Vagina (tissue), 2 donors: Measurements from ENCODE around the gene NDRG2.

Source experiments
- CTCF ChIP-seq, 3 experiments: fragments of 450-650 bp in 2 of 3; fragments of 200-600 bp in 1 of 3; sonication (generic) in 1 of 3; IDR thresholded peaks; one replicate each; pipeline ENCODE4 v1.5.1; 2017 to 2019; ENCODE audit warnings: antibody characterized with exemption in 3 of 3, mild to moderate bottlenecking in 2 of 3, moderate library complexity in 2 of 3
- POLR2AphosphoS5 ChIP-seq, 2 donors: sonication (generic); formaldehyde crosslinking; IDR thresholded peaks; one replicate each; pipeline ENCODE4 v1.9.0; 2017; ENCODE audit warnings: antibody characterized with exemption in 2 of 2, mild to moderate bottlenecking in 2 of 2, low read depth in 1 of 2; ENCODE audit not compliant: insufficient read depth in 1 of 2

- no peak for TF ChIP-seq CTCF (IDR thresholded peaks at IDR 0.05)
- no peak for TF ChIP-seq POLR2AphosphoS5 (IDR thresholded peaks at IDR 0.05; ENCODE audit: insufficient read depth in 1 of 2, low read depth in 1 of 2)
Measured at GRCh38 chr14:21037156-21037555, 12.3 kb upstream of the NDRG2 start.
